Measurements from ENCODE around the gene C22orf15. TPM values are rescaled to one million over a fixed set of nuclear protein-coding genes. Genes with fewer than 3 reads are reported as not detected.

C22orf15 gene
- total and polyA plus RNA-seq, 3 experiments from 2014 or later = 0.75 to 0.93 (median 0.81) TPM

GRCh38 chr22:23744001-23744400 is 18.8 kb upstream of the C22orf15 start:
- Mint-ChIP-seq H3K27me3 (no peaks in the 10 kb centered on the region), H3K4me1 (peaks cover 5 to 9% (median 7%) of the 10 kb centered on the region in 3 donors), H3K36me3 (peaks cover 20 to 32% (median 20%) of the 10 kb centered on the region in 3 donors), H3K4me3 (no peak overlapping the region), H3K27ac (no peak overlapping the region), H3K9me3 (peaks cover 2 to 10% (median 7%) of the 10 kb centered on the region in 5 donors)
- ChIA-PET POLR2A (no interaction called here), CTCF (no interaction called here)
- no peak for DNase-seq
- Histone ChIP-seq H3K27ac (ENCODE audit: low read depth, low read length) (no peak overlapping the region), H3K36me3 (ENCODE audit: insufficient read depth, low read length) (peaks cover 14% of the 10 kb centered on the region), H3K4me1 (ENCODE audit: insufficient read depth, low read length) (no peaks in the 10 kb centered on the region), H3K27me3 (ENCODE audit: insufficient read depth, low read length, poor library complexity, severe bottlenecking) (no peaks in the 10 kb centered on the region), H3K4me3 (ENCODE audit: low read length) (no peak overlapping the region), H3K9me3 (ENCODE audit: low read length) (no peaks in the 10 kb centered on the region)

- Histone ChIP-seq H3K27ac (ENCODE audit: low read depth, low read length) (no peak overlapping the region), H3K9me3 (ENCODE audit: low read length) (no peaks in the 10 kb centered on the region), H3K36me3 (ENCODE audit: insufficient read depth, low read length) (peaks cover 14% of the 10 kb centered on the region), H3K27me3 (ENCODE audit: insufficient read depth, low read length, poor library complexity, severe bottlenecking) (no peaks in the 10 kb centered on the region), H3K4me1 (ENCODE audit: insufficient read depth, low read length) (no peaks in the 10 kb centered on the region), H3K4me3 (ENCODE audit: low read length) (no peak overlapping the region)
- Mint-ChIP-seq H3K36me3 (peaks cover 20 to 32% (median 20%) of the 10 kb centered on the region in 3 donors), H3K9me3 (peaks cover 2 to 10% (median 7%) of the 10 kb centered on the region in 5 donors), H3K4me1 (peaks cover 5 to 9% (median 7%) of the 10 kb centered on the region in 3 donors), H3K27me3 (no peaks in the 10 kb centered on the region), H3K4me3 (no peak overlapping the region), H3K27ac (no peak overlapping the region)
- no peak for DNase-seq
- POLR2A ChIA-PET = no interaction called here
- CTCF ChIA-PET = no interaction called here
Measured at GRCh38 chr22:23744485-23744884, 18.3 kb upstream of the C22orf15 start.

- no peaks in the 10 kb centered on the region for H3K27me3 ChIP-seq (ENCODE audit: insufficient read depth, low read length, poor library complexity, severe bottlenecking)
- H3K27ac Mint-ChIP-seq = peak overlapping the region in 3 of 8 donors; percentile 38 to 82 (median 68)
- no peak overlapping the region for H3K4me3 ChIP-seq (ENCODE audit: low read length)
- peaks cover 2 to 10% (median 7%) of the 10 kb centered on the region in 5 donors for H3K9me3 Mint-ChIP-seq
- peaks cover 7% of the 10 kb centered on the region for H3K4me1 ChIP-seq (ENCODE audit: insufficient read depth, low read length)
- no peak for DNase-seq
- H3K36me3 ChIP-seq (ENCODE audit: insufficient read depth, low read length) = peaks cover 14% of the 10 kb centered on the region
- ChIA-PET POLR2A (no interaction called here), CTCF (no interaction called here)
- peak overlapping the region in 1 of 7 donors; percentile 49 for H3K4me3 Mint-ChIP-seq
- H3K4me1 Mint-ChIP-seq = peaks cover 14 to 21% (median 17%) of the 10 kb centered on the region in 3 donors
- no peaks in the 10 kb centered on the region for H3K9me3 ChIP-seq (ENCODE audit: low read length)
- H3K36me3 Mint-ChIP-seq = peaks cover 20 to 32% (median 23%) of the 10 kb centered on the region in 3 donors
- no peaks in the 10 kb centered on the region for H3K27me3 Mint-ChIP-seq
- no peak overlapping the region for H3K27ac ChIP-seq (ENCODE audit: low read depth, low read length)
Measured at GRCh38 chr22:23745791-23746190, 17.0 kb upstream of the C22orf15 start.

GRCh38 chr22:23749841-23750301 is 12.9 kb upstream of the C22orf15 start:
- no peaks in the 10 kb centered on the region for H3K27me3 ChIP-seq (ENCODE audit: insufficient read depth, low read length, poor library complexity, severe bottlenecking)
- H3K4me1 Mint-ChIP-seq = peaks cover 15 to 26% (median 24%) of the 10 kb centered on the region in 3 donors
- CTCF ChIA-PET = interaction anchor here (1.3 to 1.8 kb wide), 3 partner anchors 10 to 21 kb away, joined by 5 to 7 read pairs (median 5); no protein-coding TSS in a partner anchor
- peaks cover 7% of the 10 kb centered on the region for H3K4me1 ChIP-seq (ENCODE audit: insufficient read depth, low read length)
- H3K27ac ChIP-seq (ENCODE audit: low read depth, low read length) = peak overlapping the region; percentile 48
- H3K4me3 ChIP-seq (ENCODE audit: low read length) = peak overlapping the region; percentile 74
- H3K9me3 ChIP-seq (ENCODE audit: low read length) = no peaks in the 10 kb centered on the region
- peaks cover 0 to 3% (median 0%) of the 10 kb centered on the region in 5 donors for H3K9me3 Mint-ChIP-seq
- H3K4me3 Mint-ChIP-seq = peak overlapping the region; percentile 78 to 92 (median 80)
- POLR2A ChIA-PET = no interaction called here
- no peaks in the 10 kb centered on the region for H3K27me3 Mint-ChIP-seq
- H3K36me3 Mint-ChIP-seq = peaks cover 4 to 9% (median 6%) of the 10 kb centered on the region in 3 donors
- peak overlapping the region in 4 of 8 donors; percentile 70 to 89 (median 83) for H3K27ac Mint-ChIP-seq
- no peak for DNase-seq
- peaks cover under 1% of the 10 kb centered on the region for H3K36me3 ChIP-seq (ENCODE audit: insufficient read depth, low read length)

DNA sequence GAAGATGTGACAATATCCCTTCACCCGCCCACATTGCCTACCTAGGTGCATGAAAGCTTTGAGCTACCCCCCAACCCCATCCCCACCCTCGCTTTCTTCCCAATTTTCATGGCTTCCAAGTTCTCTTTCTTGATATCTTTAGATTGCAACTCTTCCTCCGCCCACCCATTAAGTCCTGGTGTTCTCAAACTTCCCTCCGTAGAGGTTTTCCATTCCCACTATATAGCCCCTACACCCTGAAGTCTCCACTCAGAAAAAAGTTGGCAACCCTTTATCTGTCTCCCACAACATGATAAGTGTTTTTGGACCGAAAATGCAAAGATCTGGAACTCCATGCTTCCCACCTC is 12.4 kb upstream of the C22orf15 start:
- peak overlapping the region; percentile 74 for H3K4me3 ChIP-seq (ENCODE audit: low read length)
- peak overlapping the region; percentile 48 for H3K27ac ChIP-seq (ENCODE audit: low read depth, low read length)
- ChIA-PET CTCF (interaction anchor here (1.3 to 1.8 kb wide), 4 partner anchors 9 to 20 kb away, joined by 5 to 7 read pairs (median 6); partner anchors contain the start of gene C22orf15), POLR2A (interaction anchor here (0.5 to 0.7 kb wide), 5 partner anchors 13 to 1246 kb away, joined by 3 to 5 read pairs (median 3); partner anchors contain the start of gene DRICH1)
- Mint-ChIP-seq H3K4me1 (peaks cover 12 to 21% (median 20%) of the 10 kb centered on the region in 3 donors), H3K27ac (peak overlapping the region; percentile 61 to 95 (median 83)), H3K4me3 (peak overlapping the region; percentile 78 to 92 (median 80)), H3K9me3 (no peaks in the 10 kb centered on the region), H3K36me3 (peaks cover 0 to 5% (median 2%) of the 10 kb centered on the region in 3 donors), H3K27me3 (no peaks in the 10 kb centered on the region)
- H3K36me3 ChIP-seq (ENCODE audit: insufficient read depth, low read length) = no peaks in the 10 kb centered on the region
- no peaks in the 10 kb centered on the region for H3K9me3 ChIP-seq (ENCODE audit: low read length)
- DNase-seq = no peak
- H3K4me1 ChIP-seq (ENCODE audit: insufficient read depth, low read length) = peaks cover 7% of the 10 kb centered on the region
- H3K27me3 ChIP-seq (ENCODE audit: insufficient read depth, low read length, poor library complexity, severe bottlenecking) = no peaks in the 10 kb centered on the region

DNA sequence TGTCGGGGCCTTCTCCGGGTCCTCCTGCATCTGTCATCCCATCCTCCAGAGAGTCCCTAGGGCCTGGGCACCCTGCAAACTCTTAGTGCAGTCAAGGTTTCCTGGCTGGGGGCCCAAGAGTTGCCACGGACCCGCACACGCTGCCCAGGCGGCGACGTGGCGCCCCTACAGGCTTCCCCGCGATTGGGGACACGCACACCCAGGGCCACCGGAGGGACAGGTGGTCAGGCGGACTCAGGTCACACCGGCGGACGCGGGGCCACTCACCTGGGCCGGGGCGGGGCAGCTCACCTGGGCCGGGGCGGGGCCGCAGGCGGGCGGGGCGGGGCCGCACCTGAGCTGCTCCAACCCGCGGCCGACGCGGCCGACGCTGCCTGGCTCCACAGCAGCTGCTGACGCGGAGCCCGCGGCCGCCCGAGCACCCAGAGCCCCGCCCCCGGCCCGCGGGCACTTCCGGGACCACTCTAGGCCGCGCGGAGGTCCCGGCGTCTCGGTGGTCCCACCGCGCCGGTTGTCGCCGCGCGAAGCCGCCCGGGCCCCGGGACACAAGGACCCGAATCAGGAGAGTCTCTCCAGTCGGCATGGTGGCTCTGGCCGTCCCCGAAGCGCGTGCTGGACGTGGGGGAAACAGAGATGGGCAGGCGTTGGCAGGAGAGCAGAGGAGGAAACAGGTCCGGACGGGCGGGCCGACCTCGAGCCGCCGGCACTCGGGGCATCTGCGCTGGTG is 11.9 kb upstream of the C22orf15 start, which contains the start of gene ZNF70:
ZNF70 (minus strand) TSS at position 399 of the 727 bp plus-strand sequence. CDS start 5,972 bp downstream, outside the sequence.
- no peaks in the 10 kb centered on the region for H3K27me3 ChIP-seq (ENCODE audit: insufficient read depth, low read length, poor library complexity, severe bottlenecking)
- ChIA-PET POLR2A (interaction anchor here (0.5 to 1.0 kb wide), 6 partner anchors 12 to 1246 kb away, joined by 3 to 5 read pairs (median 3); partner anchors contain the start of gene DRICH1), CTCF (interaction anchor here (1.3 to 1.8 kb wide), 4 partner anchors 9 to 20 kb away, joined by 5 to 7 read pairs (median 6); partner anchors contain the start of gene C22orf15)
- Mint-ChIP-seq H3K9me3 (no peaks in the 10 kb centered on the region), H3K36me3 (peaks cover 0 to 5% (median under 1%) of the 10 kb centered on the region in 3 donors), H3K4me3 (peak within 1 kb of the TSS; percentile 78 to 92 (median 80)), H3K27me3 (no peaks in the 10 kb centered on the region), H3K4me1 (peaks cover 11 to 18% (median 18%) of the 10 kb centered on the region in 3 donors), H3K27ac (peak within 1 kb of the TSS; percentile 61 to 95 (median 84))
- DNase-seq = peak; percentile 79 to 90 (median 86)
- peaks cover 7% of the 10 kb centered on the region for H3K4me1 ChIP-seq (ENCODE audit: insufficient read depth, low read length)
- H3K36me3 ChIP-seq (ENCODE audit: insufficient read depth, low read length) = no peaks in the 10 kb centered on the region
- H3K9me3 ChIP-seq (ENCODE audit: low read length) = no peaks in the 10 kb centered on the region
- H3K27ac ChIP-seq (ENCODE audit: low read depth, low read length) = peak within 1 kb of the TSS; percentile 67
- peak within 1 kb of the TSS; percentile 77 for H3K4me3 ChIP-seq (ENCODE audit: low read length)

- H3K4me3 ChIP-seq (ENCODE audit: low read length) = peak overlapping the region; percentile 77
- CTCF ChIA-PET = interaction anchor here (1.3 to 1.8 kb wide), 4 partner anchors 8 to 19 kb away, joined by 5 to 7 read pairs (median 6); partner anchors contain the start of gene C22orf15
- peaks cover 11 to 17% (median 17%) of the 10 kb centered on the region in 3 donors for H3K4me1 Mint-ChIP-seq
Measured at GRCh38 chr22:23751441-23751996, 11.3 kb upstream of the C22orf15 start.

More at GRCh38 chr22:23751441-23751996, 11.3 kb upstream of the C22orf15 start:
- H3K36me3 Mint-ChIP-seq = peaks cover 0 to 5% (median 0%) of the 10 kb centered on the region in 3 donors
- no peaks in the 10 kb centered on the region for H3K9me3 ChIP-seq (ENCODE audit: low read length)
- no peak for DNase-seq
- H3K9me3 Mint-ChIP-seq = no peaks in the 10 kb centered on the region
- H3K27me3 ChIP-seq (ENCODE audit: insufficient read depth, low read length, poor library complexity, severe bottlenecking) = no peaks in the 10 kb centered on the region
- peak overlapping the region; percentile 67 for H3K27ac ChIP-seq (ENCODE audit: low read depth, low read length)
- POLR2A ChIA-PET = interaction anchor here (1.0 kb wide), 1 partner anchor 12 kb away, joined by 3 read pairs; no protein-coding TSS in a partner anchor
- no peaks in the 10 kb centered on the region for H3K27me3 Mint-ChIP-seq
- peak overlapping the region; percentile 68 to 90 (median 72) for H3K4me3 Mint-ChIP-seq
- no peaks in the 10 kb centered on the region for H3K36me3 ChIP-seq (ENCODE audit: insufficient read depth, low read length)
- peak overlapping the region in 6 of 8 donors; percentile 29 to 86 (median 66) for H3K27ac Mint-ChIP-seq
- peaks cover 7% of the 10 kb centered on the region for H3K4me1 ChIP-seq (ENCODE audit: insufficient read depth, low read length)

Measured in CD8-positive, alpha-beta memory T cell (primary cell).